Right renal pelvis (tissue), 4 donors: ENCODE results near the gene NPR2. TPM values are rescaled to one million over a fixed set of nuclear protein-coding genes. Genes with fewer than 3 reads are reported as not detected.
A peak's percentile ranks its signal among the peaks of the same experiment; 100 is the strongest.

Experiments
- DNase-seq, 4 donors: peaks; one replicate each; pipeline ENCODE4 v3.0.0-alpha.2; 2013; ENCODE audit warnings: low read depth in 4 of 4, low spot score in 3 of 4, missing footprints in 1 of 4
- polyA plus RNA-seq, 4 donors: library from polyadenylated mRNA; unstranded; fragments of 120-200 nt; gene quantifications; one replicate each; pipeline ENCODE4 v1.2.1, GENCODE V29; 2013; ENCODE audit not compliant: insufficient read length in 4 of 4

The NPR2 gene
- polyA plus RNA-seq, 4 donors, result 24.4 to 28.1 (median 26.0) TPM

GRCh38 chr9:35797311-35798109, 6.1 kb downstream of the NPR2 start:
- DNase-seq, result no peak

GRCh38 chr9:35798658-35799374, 7.4 kb downstream of the NPR2 start:
- DNase-seq, result no peak

- DNase-seq, result no peak
Observed at GRCh38 chr9:35800530-35800929, 9.1 kb downstream of the NPR2 start.

- no peak for DNase-seq
Observed at GRCh38 chr9:35801328-35802128, 10.1 kb downstream of the NPR2 start.

- no peak for DNase-seq
Observed at GRCh38 chr9:35806101-35806500, 14.7 kb downstream of the NPR2 start.

- DNase-seq, result no peak
Observed at GRCh38 chr9:35808433-35808832, 17.0 kb downstream of the NPR2 start.

- DNase-seq, result no peak
Observed at GRCh38 chr9:35810122-35810521, 18.7 kb downstream of the NPR2 start.

- DNase-seq, result no peak
Observed at GRCh38 chr9:35811381-35812024, 20.1 kb downstream of the NPR2 start.

- DNase-seq, result peak; percentile 66 to 88 (median 84)
Observed at GRCh38 chr9:35812025-35812602, 20.7 kb downstream of the NPR2 start, which contains the start of gene SPAG8. SPAG8 (minus strand) TSS chr9:35812262; CDS start chr9:35812147, 115 bp downstream.

- no peak for DNase-seq
Observed at GRCh38 chr9:35813434-35814105, 22.2 kb downstream of the NPR2 start.

GRCh38 chr9:35814106-35814840, 22.9 kb downstream of the NPR2 start:
- peak in 1 of 4 donors; percentile 37 for DNase-seq

GRCh38 chr9:35814841-35815543, 23.6 kb downstream of the NPR2 start, which contains the start of gene HINT2:
HINT2 (minus strand) TSS chr9:35815042; CDS start chr9:35814979, 63 bp downstream.
- peak; percentile 91 to 97 (median 96) for DNase-seq

- DNase-seq, result no peak
Observed at GRCh38 chr9:35816708-35817107, 25.3 kb downstream of the NPR2 start.

GRCh38 chr9:35818341-35818740, 26.9 kb downstream of the NPR2 start:
- no peak for DNase-seq

- DNase-seq, result no peak
Observed at GRCh38 chr9:35820076-35820475, 28.7 kb downstream of the NPR2 start.

GRCh38 chr9:35822926-35823325, 31.5 kb downstream of the NPR2 start:
- DNase-seq, result no peak

- DNase-seq, result peak in 1 of 4 donors; percentile 43
Observed at GRCh38 chr9:35826071-35826701, 34.8 kb downstream of the NPR2 start.

- no peak for DNase-seq
Observed at GRCh38 chr9:35827486-35827885, 36.1 kb downstream of the NPR2 start.
